BLaER1 treated with 17β-estradiol and CSF1 and Interleukin-3, amounts not matched to agents 10 nM and 100 nM (cell line): ENCODE data around the gene CNP.

Experiments used
- H3K27ac ChIP-seq, 11 experiments: shearing (Covaris generic); formaldehyde crosslinking; 2 replicates each; pipeline ENCODE4 v1.8.1; 2022
- H3K27me3 ChIP-seq, 11 experiments: shearing (Covaris generic); formaldehyde crosslinking; 2 replicates each; pipeline ENCODE4 v1.8.1; 2022
- H3K36me3 ChIP-seq, 11 experiments: shearing (Covaris generic); formaldehyde crosslinking; 2 replicates each; pipeline ENCODE4 v1.8.1; 2022
- H3K4me1 ChIP-seq, 10 experiments: shearing (Covaris generic); formaldehyde crosslinking; 2 replicates each; pipeline ENCODE4 v1.8.1; 2022
- H3K4me2 ChIP-seq, 11 experiments: shearing (Covaris generic); formaldehyde crosslinking; 2 replicates each; pipeline ENCODE4 v1.8.1; 2022
- H3K4me3 ChIP-seq, 10 experiments: shearing (Covaris generic); formaldehyde crosslinking; 2 replicates each; pipeline ENCODE4 v1.8.1; 2022
- H3K9ac ChIP-seq, 11 experiments: shearing (Covaris generic); formaldehyde crosslinking; 2 replicates each; pipeline ENCODE4 v1.8.1; 2022
- H3K9me3 ChIP-seq, 11 experiments: shearing (Covaris generic); formaldehyde crosslinking; replicated peaks in 1 of 11; 2 replicates each; pipeline ENCODE4 v1.8.1; 2022
- H4K20me1 ChIP-seq, 11 experiments: shearing (Covaris generic); formaldehyde crosslinking; 2 replicates each; pipeline ENCODE4 v1.8.1; 2022
- Cebpa-rat ChIP-seq, 11 experiments: shearing (Covaris generic); IDR thresholded peaks; 2 replicates each; pipeline ENCODE4 v1.8.1; 2022

Gene CNP

GRCh38 chr17:41957031-41957868 lies 9.3 kb upstream of the CNP start:
- H3K9ac ChIP-seq = peak overlapping the region in 3 of 11 experiments; percentile 12 to 24 (median 18); a peak in 3 of 22 replicates
- H3K27ac ChIP-seq = no peak overlapping the region
- H3K27me3 ChIP-seq = no peaks in the 10 kb centered on the region
- no peaks in the 10 kb centered on the region for H3K36me3 ChIP-seq
- no peaks in the 10 kb centered on the region for H4K20me1 ChIP-seq
- no peak for TF ChIP-seq Cebpa-rat (IDR thresholded peaks at IDR 0.05)
- peak overlapping the region; percentile 2 to 67 (median 39); a peak in 20 of 22 replicates for H3K4me2 ChIP-seq
- H3K9me3 ChIP-seq = no peaks in the 10 kb centered on the region
- H3K4me1 ChIP-seq = peaks cover 12 to 40% (median 29%) of the 10 kb centered on the region in 10 experiments
- no peak overlapping the region for H3K4me3 ChIP-seq

- no peaks in the 10 kb centered on the region for H4K20me1 ChIP-seq
- peak overlapping the region in 2 of 11 experiments; percentile 18 to 24; a peak in 1 of 22 replicates for H3K9ac ChIP-seq
- peak overlapping the region in 10 of 11 experiments; percentile 2 to 67 (median 42); a peak in 17 of 22 replicates for H3K4me2 ChIP-seq
- no peak for TF ChIP-seq Cebpa-rat (IDR thresholded peaks at IDR 0.05)
- H3K9me3 ChIP-seq = no peaks in the 10 kb centered on the region
- no peak overlapping the region for H3K27ac ChIP-seq
- H3K4me1 ChIP-seq = peaks cover 16 to 47% (median 36%) of the 10 kb centered on the region in 10 experiments
- H3K4me3 ChIP-seq = no peak overlapping the region
- H3K36me3 ChIP-seq = no peaks in the 10 kb centered on the region
- H3K27me3 ChIP-seq = no peaks in the 10 kb centered on the region
Measured at GRCh38 chr17:41957869-41958439, 8.6 kb upstream of the CNP start.

- H3K27me3 ChIP-seq = no peaks in the 10 kb centered on the region
- TF ChIP-seq Cebpa-rat (IDR thresholded peaks at IDR 0.05) = no peak
- peaks cover 16 to 52% (median 39%) of the 10 kb centered on the region in 10 experiments for H3K4me1 ChIP-seq
- peak overlapping the region in 9 of 11 experiments; percentile 14 to 73 (median 52); a peak in 16 of 22 replicates for H3K4me2 ChIP-seq
- H3K36me3 ChIP-seq = no peaks in the 10 kb centered on the region
- no peaks in the 10 kb centered on the region for H3K9me3 ChIP-seq
- H3K4me3 ChIP-seq = no peak overlapping the region
- H3K9ac ChIP-seq = peak overlapping the region in 4 of 11 experiments; percentile 8 to 56 (median 36); a peak in 5 of 22 replicates
- H4K20me1 ChIP-seq = no peaks in the 10 kb centered on the region
- H3K27ac ChIP-seq = peak overlapping the region in 1 of 11 experiments; percentile 14; a peak in 1 of 22 replicates
Measured at GRCh38 chr17:41959030-41959335, 7.6 kb upstream of the CNP start.

- H3K36me3 ChIP-seq = no peaks in the 10 kb centered on the region
- H3K9me3 ChIP-seq = no peaks in the 10 kb centered on the region
- peaks cover 16 to 57% (median 42%) of the 10 kb centered on the region in 10 experiments for H3K4me1 ChIP-seq
- H3K27ac ChIP-seq = peak overlapping the region in 5 of 11 experiments; percentile 8 to 34 (median 14); a peak in 4 of 22 replicates
- peak overlapping the region in 9 of 11 experiments; percentile 14 to 73 (median 52); a peak in 16 of 22 replicates for H3K4me2 ChIP-seq
- H3K4me3 ChIP-seq = no peak overlapping the region
- H4K20me1 ChIP-seq = no peaks in the 10 kb centered on the region
- H3K27me3 ChIP-seq = no peaks in the 10 kb centered on the region
- peak overlapping the region in 5 of 11 experiments; percentile 8 to 56 (median 44); a peak in 7 of 22 replicates for H3K9ac ChIP-seq
- no peak for TF ChIP-seq Cebpa-rat (IDR thresholded peaks at IDR 0.05)
Measured at GRCh38 chr17:41959336-41960095, 7.1 kb upstream of the CNP start.

GRCh38 chr17:41962111-41962510 lies 4.5 kb upstream of the CNP start:
- no peak overlapping the region for H3K4me3 ChIP-seq
- H3K9me3 ChIP-seq = no peaks in the 10 kb centered on the region
- H3K9ac ChIP-seq = peak overlapping the region in 8 of 11 experiments; percentile 3 to 68 (median 40); a peak in 10 of 22 replicates
- H3K27me3 ChIP-seq = no peaks in the 10 kb centered on the region
- no peak for TF ChIP-seq Cebpa-rat (IDR thresholded peaks at IDR 0.05)
- H3K36me3 ChIP-seq = no peaks in the 10 kb centered on the region
- H3K27ac ChIP-seq = peak overlapping the region in 1 of 11 experiments; percentile 27; a peak in 1 of 22 replicates
- H3K4me1 ChIP-seq = peaks cover 27 to 74% (median 58%) of the 10 kb centered on the region in 10 experiments
- peak overlapping the region in 9 of 11 experiments; percentile 8 to 82 (median 70); a peak in 16 of 22 replicates for H3K4me2 ChIP-seq
- peaks cover 0 to 3% (median 0%) of the 10 kb centered on the region in 11 experiments; a peak in 5 of 22 replicates for H4K20me1 ChIP-seq

- Histone ChIP-seq H3K9me3 (no peaks in the 10 kb centered on the region), H3K4me2 (peak overlapping the region; percentile 22 to 82 (median 66); a peak in 20 of 22 replicates), H4K20me1 (peaks cover 0 to 11% (median 6%) of the 10 kb centered on the region in 11 experiments; a peak in 16 of 22 replicates), H3K27ac (peak overlapping the region in 3 of 11 experiments; percentile 27 to 43 (median 27); a peak in 4 of 22 replicates), H3K36me3 (peaks cover under 1 to 4% (median 3%) of the 10 kb centered on the region in 11 experiments; a peak in 14 of 22 replicates), H3K9ac (peak overlapping the region in 9 of 11 experiments; percentile 3 to 68 (median 44); a peak in 14 of 22 replicates), H3K4me3 (no peak overlapping the region), H3K27me3 (no peaks in the 10 kb centered on the region), H3K4me1 (peaks cover 24 to 75% (median 57%) of the 10 kb centered on the region in 10 experiments)
- TF ChIP-seq Cebpa-rat (IDR thresholded peaks at IDR 0.05) = no peak
Measured at GRCh38 chr17:41962768-41963434, 3.7 kb upstream of the CNP start.

GRCh38 chr17:41965694-41966462 lies 717 bp upstream of the CNP start:
- no peak for TF ChIP-seq Cebpa-rat (IDR thresholded peaks at IDR 0.05)
- Histone ChIP-seq H3K27ac (peak overlapping the region; percentile 10 to 96 (median 93); a peak in 21 of 22 replicates), H3K9me3 (no peaks in the 10 kb centered on the region), H4K20me1 (peaks cover 26 to 41% (median 36%) of the 10 kb centered on the region in 11 experiments; a peak in 20 of 22 replicates), H3K4me1 (peaks cover 52 to 84% (median 70%) of the 10 kb centered on the region in 10 experiments), H3K36me3 (peaks cover 29 to 34% (median 31%) of the 10 kb centered on the region in 11 experiments; a peak in 21 of 22 replicates), H3K4me3 (peak overlapping the region; percentile 67 to 99 (median 89)), H3K4me2 (peak overlapping the region; percentile 75 to 100 (median 92)), H3K9ac (peak overlapping the region; percentile 89 to 99 (median 96)), H3K27me3 (no peaks in the 10 kb centered on the region)
